Panc1 (cell line): ENCODE results near the gene SERPINE2. TPM values are rescaled to one million over a fixed set of nuclear protein-coding genes. Genes with fewer than 3 reads are reported as not detected.

Source experiments
- ATAC-seq: fragments of 200-7000 bp; cut with Tn5 transposase; 2 replicates; pipeline ENCODE4 v1.9.1; 2020; ENCODE audit warnings: mild to moderate bottlenecking, moderate library complexity
- BruUV-seq: library from RNA; stranded (reverse); fragments of 400-500 nt; replicated peaks from 2 replicates; lab custom pipeline; 2021; lab: Mats Ljungman, UMichigan
- CTCF ChIA-PET: fragments of 300-600 bp; sonication (Branson Sonifier 250); formaldehyde crosslinking; loops from one replicate; lab custom pipeline; 2022; ENCODE audit warnings: antibody characterized with exemption; lab: Charles Lee
- POLR2A ChIA-PET: fragments of 300-600 bp; sonication (Branson Sonifier 250); formaldehyde crosslinking; loops from one replicate; lab custom pipeline; 2022; ENCODE audit warnings: antibody characterized with exemption; lab: Charles Lee
- DNase-seq: peaks from one replicate; pipeline ENCODE4 v3.0.0-alpha.2; 2010; ENCODE audit warnings: low read depth, low spot score
- H3K27ac ChIP-seq: 2 replicates; pipeline ENCODE4 v1.5.1; 2011; ENCODE audit warnings: mild to moderate bottlenecking, low read length, inconsistent platforms
- H3K27me3 ChIP-seq: fragments of 200-500 bp; sonication (Bioruptor generic); 2 replicates; pipeline ENCODE4 v1.6.0; 2014; ENCODE audit warnings: low read length, inconsistent platforms; ENCODE audit not compliant: control insufficient read depth, insufficient read depth
- H3K36me3 ChIP-seq: fragments of 200-500 bp; sonication (Bioruptor generic); 2 replicates; pipeline ENCODE4 v1.5.1; 2014; ENCODE audit warnings: inconsistent platforms, mild to moderate bottlenecking, low read length, moderate library complexity; ENCODE audit not compliant: control insufficient read depth, insufficient read depth
- H3K4me1 ChIP-seq: 2 replicates; pipeline ENCODE4 v1.5.1; 2011; ENCODE audit warnings: inconsistent platforms, mild to moderate bottlenecking, low read length, moderate library complexity; ENCODE audit not compliant: control insufficient read depth, insufficient read depth
- H3K4me3 ChIP-seq, 2 experiments: 2 replicates each; pipeline ENCODE4 v1.5.1; 2011 to 2012; ENCODE audit warnings: low read depth in 2 of 2, low read length in 2 of 2, mild to moderate bottlenecking in 2 of 2, inconsistent platforms in 1 of 2, moderate library complexity in 1 of 2
- H3K9me3 ChIP-seq: fragments of 200-500 bp; sonication (Bioruptor generic); 2 replicates; pipeline ENCODE4 v1.5.1; 2014; ENCODE audit warnings: low read depth, mild to moderate bottlenecking, inconsistent platforms, low read length, moderate library complexity; ENCODE audit not compliant: control insufficient read depth, insufficient read depth
- POLR2AphosphoS5 ChIP-seq: IDR thresholded peaks from 2 replicates; pipeline ENCODE4 v1.6.1; 2012; ENCODE audit warnings: mild to moderate bottlenecking, low read depth, low read length, moderate library complexity
- SIN3A ChIP-seq: IDR thresholded peaks from 2 replicates; pipeline ENCODE4 v1.6.1; 2012; ENCODE audit warnings: low read depth, mild to moderate bottlenecking, low read length, moderate library complexity, borderline replicate concordance; ENCODE audit not compliant: insufficient read depth
- TCF7L2 ChIP-seq: IDR thresholded peaks from 2 replicates; pipeline ENCODE4 v1.6.1; 2011; ENCODE audit warnings: mild to moderate bottlenecking, low read depth, low read length, inconsistent platforms
- in situ Hi-C: cut with HindIII; loops from 2 replicates; pipeline ENCODE4 v1.10.0; 2016; ENCODE audit warnings: low sequenced_read_pairs, low pct_unique_long_range_greater_than_20kb
- intact Hi-C: fragments of 100-400 bp; cut with micrococcal nuclease; formaldehyde crosslinking; loops from one replicate; pipeline ENCODE4 v1.10.0; 2022; ENCODE audit not compliant: unreplicated experiment
- total RNA-seq: library from RNA; stranded (reverse); gene quantifications from one replicate; pipeline ENCODE4 v1.2.1, GENCODE V29; 2021; ENCODE audit not compliant: unreplicated experiment
- TF ChIP-seq, protein P1 (sequence below): fragments of 450-650 bp; IDR thresholded peaks from 2 replicates; pipeline ENCODE4 v1.5.1; 2017; ENCODE audit warnings: mild to moderate bottlenecking
- TF ChIP-seq, protein P2 (sequence below), 2 experiments: IDR thresholded peaks; 2 replicates each; pipeline ENCODE4 v1.6.1; 2011 to 2012; ENCODE audit warnings: low read depth in 2 of 2, control low read depth in 1 of 2, low read length in 1 of 2, mild to moderate bottlenecking in 1 of 2, moderate library complexity in 1 of 2; ENCODE audit not compliant: insufficient read depth in 1 of 2

SERPINE2 gene
- total RNA-seq, 1 experiment from 2014 or later = 3.1 TPM

- DNase-seq (no peak), ATAC-seq (no peak)
- intact Hi-C loops = no loop called here
- no TSS peak for BruUV-seq
- ChIA-PET CTCF (no interaction called here), POLR2A (no interaction called here)
- in situ Hi-C loops = no loop called here
- TF ChIP-seq, protein P1, sequence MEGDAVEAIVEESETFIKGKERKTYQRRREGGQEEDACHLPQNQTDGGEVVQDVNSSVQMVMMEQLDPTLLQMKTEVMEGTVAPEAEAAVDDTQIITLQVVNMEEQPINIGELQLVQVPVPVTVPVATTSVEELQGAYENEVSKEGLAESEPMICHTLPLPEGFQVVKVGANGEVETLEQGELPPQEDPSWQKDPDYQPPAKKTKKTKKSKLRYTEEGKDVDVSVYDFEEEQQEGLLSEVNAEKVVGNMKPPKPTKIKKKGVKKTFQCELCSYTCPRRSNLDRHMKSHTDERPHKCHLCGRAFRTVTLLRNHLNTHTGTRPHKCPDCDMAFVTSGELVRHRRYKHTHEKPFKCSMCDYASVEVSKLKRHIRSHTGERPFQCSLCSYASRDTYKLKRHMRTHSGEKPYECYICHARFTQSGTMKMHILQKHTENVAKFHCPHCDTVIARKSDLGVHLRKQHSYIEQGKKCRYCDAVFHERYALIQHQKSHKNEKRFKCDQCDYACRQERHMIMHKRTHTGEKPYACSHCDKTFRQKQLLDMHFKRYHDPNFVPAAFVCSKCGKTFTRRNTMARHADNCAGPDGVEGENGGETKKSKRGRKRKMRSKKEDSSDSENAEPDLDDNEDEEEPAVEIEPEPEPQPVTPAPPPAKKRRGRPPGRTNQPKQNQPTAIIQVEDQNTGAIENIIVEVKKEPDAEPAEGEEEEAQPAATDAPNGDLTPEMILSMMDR = no peak
- no peak for TF ChIP-seq SIN3A
- TF ChIP-seq, protein P2, sequence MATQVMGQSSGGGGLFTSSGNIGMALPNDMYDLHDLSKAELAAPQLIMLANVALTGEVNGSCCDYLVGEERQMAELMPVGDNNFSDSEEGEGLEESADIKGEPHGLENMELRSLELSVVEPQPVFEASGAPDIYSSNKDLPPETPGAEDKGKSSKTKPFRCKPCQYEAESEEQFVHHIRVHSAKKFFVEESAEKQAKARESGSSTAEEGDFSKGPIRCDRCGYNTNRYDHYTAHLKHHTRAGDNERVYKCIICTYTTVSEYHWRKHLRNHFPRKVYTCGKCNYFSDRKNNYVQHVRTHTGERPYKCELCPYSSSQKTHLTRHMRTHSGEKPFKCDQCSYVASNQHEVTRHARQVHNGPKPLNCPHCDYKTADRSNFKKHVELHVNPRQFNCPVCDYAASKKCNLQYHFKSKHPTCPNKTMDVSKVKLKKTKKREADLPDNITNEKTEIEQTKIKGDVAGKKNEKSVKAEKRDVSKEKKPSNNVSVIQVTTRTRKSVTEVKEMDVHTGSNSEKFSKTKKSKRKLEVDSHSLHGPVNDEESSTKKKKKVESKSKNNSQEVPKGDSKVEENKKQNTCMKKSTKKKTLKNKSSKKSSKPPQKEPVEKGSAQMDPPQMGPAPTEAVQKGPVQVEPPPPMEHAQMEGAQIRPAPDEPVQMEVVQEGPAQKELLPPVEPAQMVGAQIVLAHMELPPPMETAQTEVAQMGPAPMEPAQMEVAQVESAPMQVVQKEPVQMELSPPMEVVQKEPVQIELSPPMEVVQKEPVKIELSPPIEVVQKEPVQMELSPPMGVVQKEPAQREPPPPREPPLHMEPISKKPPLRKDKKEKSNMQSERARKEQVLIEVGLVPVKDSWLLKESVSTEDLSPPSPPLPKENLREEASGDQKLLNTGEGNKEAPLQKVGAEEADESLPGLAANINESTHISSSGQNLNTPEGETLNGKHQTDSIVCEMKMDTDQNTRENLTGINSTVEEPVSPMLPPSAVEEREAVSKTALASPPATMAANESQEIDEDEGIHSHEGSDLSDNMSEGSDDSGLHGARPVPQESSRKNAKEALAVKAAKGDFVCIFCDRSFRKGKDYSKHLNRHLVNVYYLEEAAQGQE (IDR thresholded peaks at IDR 0.05; ENCODE audit: insufficient read depth in 1 of 2, low read depth in 2 of 2, low read length in 1 of 2) = no peak
- Histone ChIP-seq H3K4me3 (no peak overlapping the region), H3K9me3 (no peaks in the 10 kb centered on the region), H3K27me3 (peaks cover 5% of the 10 kb centered on the region; the same call in 1 of the 2 replicates), H3K4me1 (no peaks in the 10 kb centered on the region), H3K27ac (no peak overlapping the region), H3K36me3 (no peaks in the 10 kb centered on the region)
Measured at GRCh38 chr2:224027931-224028330, 11.2 kb downstream of the SERPINE2 start.

DNA sequence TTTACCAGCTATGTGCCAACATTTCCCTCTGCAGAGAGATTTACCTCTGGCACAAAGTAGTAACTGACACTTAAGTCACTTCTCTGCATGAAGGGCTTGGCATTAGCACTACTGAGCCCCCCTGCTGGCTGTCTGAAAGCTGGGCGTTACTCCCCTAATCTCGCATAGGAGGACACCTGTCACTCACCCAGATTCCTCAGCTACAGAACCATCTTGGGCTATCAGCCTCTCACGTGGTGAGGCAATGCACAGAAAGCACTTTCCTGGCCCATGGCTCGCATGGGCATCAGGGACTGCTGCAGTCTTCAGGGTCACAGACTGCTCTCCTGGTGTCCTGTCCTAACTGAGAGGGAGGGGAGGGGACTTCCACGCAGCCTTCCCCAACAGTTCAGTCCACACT lies 12.0 kb downstream of the SERPINE2 start:
- no peak overlapping the region for H3K4me3 ChIP-seq
- ATAC-seq = 0 out of 2 replicates have a peak, but pooled peaks have one; percentile 20
- H3K27me3 ChIP-seq = peaks cover 5% of the 10 kb centered on the region; the same call in 1 of the 2 replicates
- TF ChIP-seq, protein P1 = no peak
- TF ChIP-seq, protein P2 (IDR thresholded peaks at IDR 0.05; ENCODE audit: insufficient read depth in 1 of 2, low read depth in 2 of 2, low read length in 1 of 2) = no peak
- TF ChIP-seq POLR2AphosphoS5 (no peak), SIN3A (no peak), TCF7L2 (no peak)
- H3K4me1 ChIP-seq = no peaks in the 10 kb centered on the region
- intact Hi-C loops (no loop called here), in situ Hi-C loops (no loop called here)
- POLR2A ChIA-PET = no interaction called here
- no peak for DNase-seq
- CTCF ChIA-PET = no interaction called here
- no peaks in the 10 kb centered on the region for H3K36me3 ChIP-seq
- BruUV-seq = no TSS peak
- H3K9me3 ChIP-seq = no peaks in the 10 kb centered on the region
- H3K27ac ChIP-seq = no peak overlapping the region
